BJ (cell line): Measurements from ENCODE around the gene LMCD1. TPM values are rescaled to one million over a fixed set of nuclear protein-coding genes. Genes with fewer than 3 reads are reported as not detected.
"Not testable (repeated sequence)": the region's sequence is repeated elsewhere in the genome, so short reads cannot be mapped to it uniquely, and the experiment has no call there.

ENCODE experiments used
- CTCF ChIA-PET: fragments of 350-600 bp; formaldehyde crosslinking; extraction: SDS; loops from one replicate; lab custom pipeline; 2021; ENCODE audit warnings: antibody characterized with exemption, inconsistent platforms; lab: Yijun Ruan, JAX
- POLR2A ChIA-PET: fragments of 300-600 bp; sonication (Branson Sonifier 250); formaldehyde crosslinking; extraction: SDS; loops from one replicate; lab custom pipeline; 2021; ENCODE audit warnings: antibody characterized with exemption; lab: Charles Lee
- DNase-seq: peaks from one replicate; pipeline ENCODE4 v3.0.0-alpha.2; 2011; ENCODE audit warnings: low read depth
- H3K27me3 ChIP-seq: 2 replicates; pipeline ENCODE4 v1.6.0; 2011; ENCODE audit warnings: low read length; ENCODE audit not compliant: control insufficient read depth, insufficient read depth
- H3K36me3 ChIP-seq: 2 replicates; pipeline ENCODE4 v1.5.1; 2011; ENCODE audit warnings: low read length; ENCODE audit not compliant: control insufficient read depth, insufficient read depth
- H3K4me3 ChIP-seq: 2 replicates; pipeline ENCODE4 v1.5.1; 2011; ENCODE audit warnings: low read depth, mild to moderate bottlenecking, control low read depth, low read length
- CTCF ChIP-seq: IDR thresholded peaks from 2 replicates; pipeline ENCODE4 v1.5.1; 2011; ENCODE audit warnings: low read depth, mild to moderate bottlenecking, control low read depth, inconsistent platforms, low read length, moderate library complexity; ENCODE audit not compliant: insufficient read depth
- polyA plus RNA-seq: library from polyadenylated mRNA; depleted of rRNA; stranded (reverse); fragments of >200 nt; gene quantifications from 2 replicates; pipeline ENCODE4 v1.2.3, GENCODE V29; 2011

LMCD1 gene
- polyA plus RNA-seq, 1 experiment, result 168 TPM

GRCh38 chr3:8576436-8576835, 74.8 kb downstream of the LMCD1 start:
- Histone ChIP-seq H3K4me3 (no peak overlapping the region), H3K27me3 (no peaks in the 10 kb centered on the region), H3K36me3 (no peaks in the 10 kb centered on the region)
- TF ChIP-seq CTCF, result no peak
- no peak for DNase-seq
- ChIA-PET POLR2A (no interaction called here), CTCF (interaction anchor here (0.7 to 1.5 kb wide), 2 partner anchors 15 to 134 kb away, joined by 3 to 4 read pairs; no protein-coding TSS in a partner anchor)

- DNase-seq, result peak; percentile 74
- ChIA-PET CTCF (interaction anchor here (0.7 to 1.5 kb wide), 3 partner anchors 10 to 134 kb away, joined by 3 to 4 read pairs (median 3); no protein-coding TSS in a partner anchor), POLR2A (interaction anchor here (1.0 to 1.1 kb wide), 2 partner anchors 9 to 75 kb away, joined by 3 to 5 read pairs; partner anchors contain the start of gene LMCD1)
- Histone ChIP-seq H3K36me3 (no peaks in the 10 kb centered on the region), H3K27me3 (no peaks in the 10 kb centered on the region), H3K4me3 (no peak overlapping the region)
- TF ChIP-seq CTCF, result no peak
These were observed 75.4 kb downstream of the LMCD1 start for GRCh38 chr3:8576841-8577571.

GRCh38 chr3:8578282-8578681, 76.7 kb downstream of the LMCD1 start:
- no peak for TF ChIP-seq CTCF
- Histone ChIP-seq H3K27me3 (no peaks in the 10 kb centered on the region), H3K4me3 (no peak overlapping the region), H3K36me3 (no peaks in the 10 kb centered on the region)
- POLR2A ChIA-PET, result no interaction called here
- CTCF ChIA-PET, result no interaction called here
- no peak for DNase-seq

GRCh38 chr3:8579096-8579495, 77.5 kb downstream of the LMCD1 start:
- ChIA-PET POLR2A (no interaction called here), CTCF (interaction anchor here (0.8 kb wide), 1 partner anchor 424 kb away, joined by 3 read pairs; no protein-coding TSS in a partner anchor)
- no peak for TF ChIP-seq CTCF
- no peaks in the 10 kb centered on the region for H3K27me3 ChIP-seq
- no peak for DNase-seq
- no peaks in the 10 kb centered on the region for H3K36me3 ChIP-seq
- no peak overlapping the region for H3K4me3 ChIP-seq

- no peak for TF ChIP-seq CTCF
- DNase-seq, result no peak
- H3K4me3 ChIP-seq, result no peak overlapping the region
- no peaks in the 10 kb centered on the region for H3K36me3 ChIP-seq
- no peaks in the 10 kb centered on the region for H3K27me3 ChIP-seq
- POLR2A ChIA-PET, result interaction anchor here (0.5 kb wide), 1 partner anchor 25 kb away, joined by 4 read pairs; no protein-coding TSS in a partner anchor
- CTCF ChIA-PET, result interaction anchor here (0.7 kb wide), 1 partner anchor 137 kb away, joined by 3 read pairs; no protein-coding TSS in a partner anchor
These were observed 78.3 kb downstream of the LMCD1 start for GRCh38 chr3:8579943-8580342.

- DNase-seq, H3K4me3 ChIP-seq, H3K27me3 ChIP-seq, H3K36me3 ChIP-seq: not testable (repeated sequence)
- ChIA-PET POLR2A (interaction anchor here (0.5 kb wide), 1 partner anchor 25 kb away, joined by 4 read pairs; no protein-coding TSS in a partner anchor), CTCF (interaction anchor here (0.7 kb wide), 1 partner anchor 138 kb away, joined by 3 read pairs; no protein-coding TSS in a partner anchor)
These were observed 78.8 kb downstream of the LMCD1 start for GRCh38 chr3:8580434-8580833.
